H9 (cell line): ENCODE results near the gene SOCS3. TPM values are rescaled to one million over a fixed set of nuclear protein-coding genes. Genes with fewer than 3 reads are reported as not detected.

ENCODE experiments used
- DNase-seq: peaks from one replicate; pipeline ENCODE4 v3.0.0-alpha.2; 2017
- H2AFZ ChIP-seq: one replicate; pipeline ENCODE4 v1.6.1; 2013; ENCODE audit warnings: mild to moderate bottlenecking, low read length, control low read depth, moderate library complexity
- H2AK5ac ChIP-seq: 2 replicates; pipeline ENCODE4 v1.6.1; 2013; ENCODE audit warnings: low read length, control low read depth, mixed read lengths; ENCODE audit not compliant: insufficient read length
- H2BK120ac ChIP-seq: one replicate; pipeline ENCODE4 v1.6.1; 2013; ENCODE audit warnings: low read depth, mild to moderate bottlenecking, low read length, control low read depth, inconsistent platforms; ENCODE audit not compliant: poor library complexity, severe bottlenecking
- H2BK12ac ChIP-seq: 2 replicates; pipeline ENCODE4 v1.6.1; 2013; ENCODE audit warnings: low read length, control low read depth, mixed read lengths, low read depth; ENCODE audit not compliant: insufficient read length
- H2BK15ac ChIP-seq: 2 replicates; pipeline ENCODE4 v1.6.1; 2013; ENCODE audit warnings: low read depth, low read length, control low read depth
- H2BK20ac ChIP-seq: one replicate; pipeline ENCODE4 v1.6.1; 2013; ENCODE audit warnings: low read depth, mild to moderate bottlenecking, low read length, control low read depth, inconsistent platforms; ENCODE audit not compliant: poor library complexity, severe bottlenecking
- H2BK5ac ChIP-seq: 2 replicates; pipeline ENCODE4 v1.6.1; 2013; ENCODE audit warnings: low read length, control low read depth, mixed read lengths; ENCODE audit not compliant: insufficient read length
- H3K14ac ChIP-seq: 2 replicates; pipeline ENCODE4 v1.6.1; 2013; ENCODE audit warnings: low read length, control low read depth; ENCODE audit not compliant: insufficient read depth
- H3K18ac ChIP-seq: 2 replicates; pipeline ENCODE4 v1.6.1; 2013; ENCODE audit warnings: low read depth, mild to moderate bottlenecking, mixed read lengths, low read length, control low read depth; ENCODE audit not compliant: insufficient read length
- H3K23ac ChIP-seq: 2 replicates; pipeline ENCODE4 v1.6.1; 2013; ENCODE audit warnings: low read length, control low read depth, mixed read lengths, low read depth; ENCODE audit not compliant: insufficient read length
- H3K23me2 ChIP-seq: 2 replicates; pipeline ENCODE4 v1.6.1; 2013; ENCODE audit warnings: low read depth, mild to moderate bottlenecking, mixed read lengths, low read length, control low read depth; ENCODE audit not compliant: insufficient read length, poor library complexity, severe bottlenecking
- H3K27ac ChIP-seq: 2 replicates; pipeline ENCODE4 v1.5.1; 2013; ENCODE audit warnings: low read length, control low read depth, mixed read lengths, low read depth; ENCODE audit not compliant: insufficient read length
- H3K27me3 ChIP-seq: 2 replicates; pipeline ENCODE4 v1.6.1; 2013; ENCODE audit warnings: low read length, control low read depth, inconsistent platforms; ENCODE audit not compliant: insufficient read depth
- H3K4ac ChIP-seq: 2 replicates; pipeline ENCODE4 v1.6.1; 2013; ENCODE audit warnings: low read depth, mild to moderate bottlenecking, control low read depth, inconsistent platforms, low read length, moderate library complexity
- H3K4me1 ChIP-seq: 2 replicates; pipeline ENCODE4 v1.6.1; 2013; ENCODE audit warnings: low read length, control low read depth, inconsistent platforms; ENCODE audit not compliant: insufficient read depth
- H3K4me2 ChIP-seq: 2 replicates; pipeline ENCODE4 v1.6.1; 2013; ENCODE audit warnings: low read length, control low read depth, mixed read lengths; ENCODE audit not compliant: insufficient read length, insufficient read depth
- H3K56ac ChIP-seq: 2 replicates; pipeline ENCODE4 v1.6.1; 2013; ENCODE audit warnings: low read depth, mild to moderate bottlenecking, mixed read lengths, low read length, control low read depth; ENCODE audit not compliant: insufficient read length
- H3K79me1 ChIP-seq: 2 replicates; pipeline ENCODE4 v1.6.1; 2013; ENCODE audit warnings: low read depth, mild to moderate bottlenecking, moderate library complexity, low read length, control low read depth, inconsistent platforms; ENCODE audit not compliant: insufficient read depth, poor library complexity, severe bottlenecking
- H3K79me2 ChIP-seq: 2 replicates; pipeline ENCODE4 v1.6.1; 2013; ENCODE audit warnings: low read length, control low read depth, inconsistent platforms; ENCODE audit not compliant: insufficient read depth
- H3K9ac ChIP-seq: 2 replicates; pipeline ENCODE4 v1.6.1; 2013; ENCODE audit warnings: low read length, control low read depth, mixed read lengths; ENCODE audit not compliant: insufficient read length; ENCODE audit errors: extremely low read depth
- H3K9me3 ChIP-seq: one replicate; pipeline ENCODE4 v1.6.1; 2013; ENCODE audit warnings: low read depth, low read length, inconsistent platforms; ENCODE audit not compliant: control insufficient read depth
- H3T11ph ChIP-seq: one replicate; pipeline ENCODE4 v1.6.1; 2013; ENCODE audit warnings: mild to moderate bottlenecking, low read length, control low read depth, inconsistent platforms
- H4K20me1 ChIP-seq: one replicate; pipeline ENCODE4 v1.6.1; 2013; ENCODE audit not compliant: control insufficient read depth, insufficient read length, insufficient read depth
- H4K5ac ChIP-seq: 2 replicates; pipeline ENCODE4 v1.6.1; 2013; ENCODE audit warnings: low read depth, mild to moderate bottlenecking, mixed read lengths, low read length, control low read depth; ENCODE audit not compliant: insufficient read length
- H4K8ac ChIP-seq: replicated peaks from 2 replicates; pipeline ENCODE4 v1.6.1; 2013; ENCODE audit warnings: low read length, control low read depth, mixed read lengths, low read depth; ENCODE audit not compliant: insufficient read length
- H4K91ac ChIP-seq: 2 replicates; pipeline ENCODE4 v1.6.1; 2013; ENCODE audit warnings: low read depth, mild to moderate bottlenecking, moderate library complexity, mixed read lengths, low read length, control low read depth; ENCODE audit not compliant: insufficient read length
- H3K27ac Mint-ChIP-seq, 3 experiments: 2 replicates in 2 of 3; 3 replicates in 1 of 3; pipeline ENCODE4 v1.8.0; 2020 to 2021; ENCODE audit warnings: mixed read lengths in 3 of 3, mild to moderate bottlenecking in 1 of 3, moderate library complexity in 1 of 3
- H3K27me3 Mint-ChIP-seq: 2 replicates; pipeline ENCODE4 v1.8.0; 2021; ENCODE audit warnings: low read depth, mild to moderate bottlenecking, moderate library complexity, mixed read lengths
- H3K36me3 Mint-ChIP-seq, 3 experiments: 2 replicates in 2 of 3; 3 replicates in 1 of 3; pipeline ENCODE4 v1.8.0; 2020 to 2021; ENCODE audit warnings: low read depth in 3 of 3, mixed read lengths in 3 of 3; ENCODE audit not compliant: insufficient read depth in 1 of 3
- H3K4me1 Mint-ChIP-seq, 2 experiments: 2 replicates each; pipeline ENCODE4 v1.8.0; 2020; ENCODE audit warnings: mixed read lengths in 2 of 2
- H3K4me3 Mint-ChIP-seq, 2 experiments: 2 replicates in 1 of 2; 3 replicates in 1 of 2; pipeline ENCODE4 v1.8.0; 2020 to 2021; ENCODE audit warnings: mild to moderate bottlenecking in 2 of 2, mixed read lengths in 2 of 2, moderate library complexity in 1 of 2
- H3K9me3 Mint-ChIP-seq, 2 experiments: 2 replicates in 1 of 2; 3 replicates in 1 of 2; pipeline ENCODE4 v1.8.0; 2020; ENCODE audit warnings: mild to moderate bottlenecking in 2 of 2, mixed read lengths in 2 of 2, moderate library complexity in 1 of 2
- CTCF ChIP-seq: fragments of 200-600 bp; sonication (generic); conservative IDR thresholded peaks from 3 replicates; pipeline ENCODE4 v1.8.0; 2021; ENCODE audit warnings: antibody characterized with exemption, mild to moderate bottlenecking
- WGBS: extraction: QIAGEN DNeasy Blood & Tissue Kit; methylation state at CpG from one replicate; pipeline ENCODE4 v1.1.7; 2013; ENCODE audit warnings: missing lambda C conversion rate, low lambda C conversion rate, mixed read lengths; ENCODE audit not compliant: insufficient read length; ENCODE audit errors: extremely low coverage; 5-methylcytosine and 5-hydroxymethylcytosine counted together
- total RNA-seq: library from RNA; stranded (reverse); gene quantifications from 2 replicates; pipeline ENCODE4 v1.2.1, GENCODE V29; 2021

Gene SOCS3
- total RNA-seq, 1 experiment from 2014 or later, result 9.5 TPM

- Histone ChIP-seq H4K91ac (no peak overlapping the region), H2BK20ac (no peak overlapping the region), H3K4me1 (no peaks in the 10 kb centered on the region), H3K9me3 (no peaks in the 10 kb centered on the region), H3K23me2 (no peaks in the 10 kb centered on the region), H4K20me1 (peaks cover 5% of the 10 kb centered on the region), H3K27me3 (no peaks in the 10 kb centered on the region), H3K79me2 (peaks cover 4% of the 10 kb centered on the region; the same call in 1 of the 2 replicates), H2BK12ac (no peak overlapping the region), H3K23ac (no peak overlapping the region), H3K79me1 (no peaks in the 10 kb centered on the region), H2AK5ac (no peak overlapping the region), H3K9ac (no peak overlapping the region), H4K8ac (no peak overlapping the region), H3K4me2 (no peak overlapping the region), H3K4ac (no peak overlapping the region), H2BK15ac (no peak overlapping the region), H4K5ac (no peak overlapping the region), H2BK120ac (no peak overlapping the region), H3T11ph (no peak overlapping the region), H3K27ac (no peak overlapping the region), H3K14ac (no peak overlapping the region), H3K18ac (no peak overlapping the region), H2AFZ (no peak overlapping the region), H3K56ac (no peak overlapping the region), H2BK5ac (no peak overlapping the region)
- Mint-ChIP-seq H3K4me3 (no peak overlapping the region), H3K4me1 (peaks cover 0 to 5% of the 10 kb centered on the region in 2 experiments; a peak in 1 of 4 replicates), H3K9me3 (no peaks in the 10 kb centered on the region), H3K27me3 (no peaks in the 10 kb centered on the region), H3K27ac (peak overlapping the region in 1 of 3 experiments; percentile 49; a peak in 1 of 7 replicates), H3K36me3 (peaks cover 59 to 91% (median 84%) of the 10 kb centered on the region in 3 experiments; a peak in 6 of 7 replicates)
- WGBS, result no CpG with 5 or more reads among the region's 28 CpGs
- TF ChIP-seq CTCF, result no peak
- no peak for DNase-seq
These were observed 39.3 kb upstream of the SOCS3 start for GRCh38 chr17:78399028-78399692.
